HG02981 (cell line): Measurements from ENCODE around the gene PLXNA2.

ENCODE experiments used
- ATAC-seq: cut with Tn5 transposase; IDR thresholded peaks from one replicate; pipeline ENCODE4 v1.9.1; 2021; ENCODE audit warnings: mild to moderate bottlenecking, moderate library complexity; ENCODE audit not compliant: unreplicated experiment

Gene PLXNA2

GRCh38 chr1:208101661-208102431 is 142.3 kb downstream of the PLXNA2 start:
- no peak for ATAC-seq

- ATAC-seq, result no peak
These were observed 143.3 kb downstream of the PLXNA2 start for GRCh38 chr1:208100906-208101305.

GRCh38 chr1:208100106-208100505 is 144.1 kb downstream of the PLXNA2 start:
- ATAC-seq, result no peak

- no peak for ATAC-seq
These were observed 145.4 kb downstream of the PLXNA2 start for GRCh38 chr1:208098773-208099172.

- peak; percentile 76 for ATAC-seq
These were observed 150.1 kb downstream of the PLXNA2 start for GRCh38 chr1:208093754-208094719.

GRCh38 chr1:208093046-208093445 is 151.1 kb downstream of the PLXNA2 start:
- ATAC-seq, result no peak

- no peak for ATAC-seq
These were observed 153.5 kb downstream of the PLXNA2 start for GRCh38 chr1:208090388-208091301.

- ATAC-seq, result no peak
These were observed 154.3 kb downstream of the PLXNA2 start for GRCh38 chr1:208089761-208090370.

- no peak for ATAC-seq
These were observed 155.0 kb downstream of the PLXNA2 start for GRCh38 chr1:208089149-208089548.

GRCh38 chr1:208088319-208088718 is 155.9 kb downstream of the PLXNA2 start:
- ATAC-seq, result no peak

GRCh38 chr1:208085655-208086515 is 158.3 kb downstream of the PLXNA2 start:
- no peak for ATAC-seq

- no peak for ATAC-seq
These were observed 159.4 kb downstream of the PLXNA2 start for GRCh38 chr1:208084764-208085163.

GRCh38 chr1:208084220-208084619 is 160.0 kb downstream of the PLXNA2 start:
- no peak for ATAC-seq

GRCh38 chr1:208083715-208084085 is 160.5 kb downstream of the PLXNA2 start:
- ATAC-seq, result no peak

- no peak for ATAC-seq
These were observed 161.0 kb downstream of the PLXNA2 start for GRCh38 chr1:208083016-208083714.

- no peak for ATAC-seq
These were observed 162.2 kb downstream of the PLXNA2 start for GRCh38 chr1:208081972-208082371.

- ATAC-seq, result no peak
These were observed 163.5 kb downstream of the PLXNA2 start for GRCh38 chr1:208080396-208081286.

GRCh38 chr1:208079161-208079560 is 165.0 kb downstream of the PLXNA2 start:
- no peak for ATAC-seq
